T-helper 9 cell (primary cell): Measurements from ENCODE around the gene FOXP3.
"Not testable (repeated sequence)": the region's sequence is repeated elsewhere in the genome, so short reads cannot be mapped to it uniquely, and the experiment has no call there.

Experiments
- DNase-seq: peaks from one replicate; pipeline ENCODE4 v3.0.0-alpha.2; 2020
- total RNA-seq, 2 donors: gene quantifications; one replicate each; lab custom pipeline; 2026; lab: John Stamatoyannopoulos, UW

Gene FOXP3, protein sequence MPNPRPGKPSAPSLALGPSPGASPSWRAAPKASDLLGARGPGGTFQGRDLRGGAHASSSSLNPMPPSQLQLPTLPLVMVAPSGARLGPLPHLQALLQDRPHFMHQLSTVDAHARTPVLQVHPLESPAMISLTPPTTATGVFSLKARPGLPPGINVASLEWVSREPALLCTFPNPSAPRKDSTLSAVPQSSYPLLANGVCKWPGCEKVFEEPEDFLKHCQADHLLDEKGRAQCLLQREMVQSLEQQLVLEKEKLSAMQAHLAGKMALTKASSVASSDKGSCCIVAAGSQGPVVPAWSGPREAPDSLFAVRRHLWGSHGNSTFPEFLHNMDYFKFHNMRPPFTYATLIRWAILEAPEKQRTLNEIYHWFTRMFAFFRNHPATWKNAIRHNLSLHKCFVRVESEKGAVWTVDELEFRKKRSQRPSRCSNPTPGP
- 2.2 to 5.7 reads per million in 2 donors for total RNA-seq

DNA sequence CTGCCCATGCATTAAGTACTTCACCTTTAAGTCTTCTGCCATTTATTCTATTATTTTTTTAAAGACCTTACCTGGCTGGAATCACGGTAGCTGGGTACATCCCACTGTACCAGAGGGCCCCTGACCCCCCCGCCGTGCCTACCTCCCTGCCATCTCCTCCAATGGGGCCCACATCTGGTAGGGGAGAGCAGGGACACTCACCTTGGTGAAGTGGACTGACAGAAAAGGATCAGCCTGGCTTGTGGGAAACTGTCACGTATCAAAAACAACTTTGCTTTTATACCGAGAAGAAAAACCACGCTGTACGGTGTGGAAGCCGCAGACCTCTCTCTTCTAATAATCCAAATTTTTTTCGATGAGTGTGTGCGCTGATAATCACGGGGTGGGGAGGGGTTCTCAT, at the start of gene FOXP3:
Gene FOXP3 (minus strand): TSS at position 251 of the 400 bp plus-strand sequence. CDS start 6,205 bp downstream, outside the sequence.
- no peak for DNase-seq

DNA sequence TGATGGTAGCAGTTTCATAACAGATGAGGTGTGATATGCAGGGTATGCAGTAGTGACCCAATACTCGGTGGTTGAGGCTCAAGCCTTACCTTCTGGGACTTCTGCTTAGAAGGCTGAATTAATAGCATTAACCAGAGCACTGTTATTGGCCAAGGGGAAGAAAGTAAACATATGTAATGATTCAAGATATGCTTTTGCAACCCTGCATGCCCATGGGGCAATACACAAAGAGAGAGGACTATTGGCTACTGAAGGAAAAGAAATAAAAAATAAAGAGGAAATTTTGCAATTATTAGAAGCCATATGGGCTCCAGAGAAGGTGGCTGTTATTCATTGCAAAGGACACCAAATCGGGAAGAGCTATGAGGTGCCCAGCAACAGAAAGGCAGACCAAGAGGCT, 47.7 kb upstream of the FOXP3 start:
- no peak for DNase-seq

DNA sequence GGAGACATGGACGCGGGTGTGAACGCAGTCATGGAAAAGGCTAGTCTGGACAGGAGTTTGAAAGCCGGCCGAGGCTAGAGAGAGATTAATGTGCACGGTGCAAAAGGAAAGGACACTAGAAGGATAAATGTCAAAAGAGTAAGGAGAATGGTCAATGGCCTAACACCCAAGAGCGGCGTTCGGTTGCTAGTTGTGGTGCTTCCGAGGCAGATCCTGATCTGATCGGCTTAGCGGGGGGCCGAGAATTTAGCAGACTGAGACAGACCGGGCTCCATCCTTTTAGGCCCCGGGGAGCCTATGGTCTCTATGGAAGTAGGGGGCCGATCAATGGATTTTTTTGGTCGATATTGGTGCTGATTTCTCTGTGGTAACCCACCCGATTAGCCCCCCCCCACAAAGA, 45.9 kb upstream of the FOXP3 start:
- no peak for DNase-seq

DNA sequence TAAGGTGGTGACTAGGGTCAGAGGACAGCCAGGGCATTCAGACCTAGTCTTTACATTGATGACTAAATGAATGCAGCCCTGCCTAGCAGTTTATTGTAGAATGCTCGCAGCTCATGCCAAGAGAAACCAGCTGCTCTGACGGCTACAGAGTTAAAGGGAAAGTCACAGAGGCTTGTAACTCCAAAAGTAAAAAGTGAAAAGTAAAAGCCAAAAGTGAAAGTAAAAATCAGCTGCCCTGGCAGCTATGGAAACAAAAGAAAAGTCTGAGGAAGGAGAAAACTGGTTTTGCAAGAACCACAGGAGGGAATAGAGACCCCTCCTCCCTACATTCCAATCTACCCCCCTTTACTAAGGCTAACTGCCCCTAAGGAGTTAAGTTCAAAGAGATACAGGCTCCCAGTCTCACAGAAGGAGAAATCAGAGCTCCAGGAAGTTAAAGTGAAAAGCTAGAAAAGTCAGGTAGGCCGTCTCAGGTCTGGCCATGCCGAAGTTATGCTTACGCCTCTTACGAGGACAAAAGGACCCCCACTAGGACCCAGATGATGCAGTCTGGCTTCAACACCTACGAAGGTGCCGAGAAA, 45.0 kb upstream of the FOXP3 start:
- DNase-seq: no peak

DNA sequence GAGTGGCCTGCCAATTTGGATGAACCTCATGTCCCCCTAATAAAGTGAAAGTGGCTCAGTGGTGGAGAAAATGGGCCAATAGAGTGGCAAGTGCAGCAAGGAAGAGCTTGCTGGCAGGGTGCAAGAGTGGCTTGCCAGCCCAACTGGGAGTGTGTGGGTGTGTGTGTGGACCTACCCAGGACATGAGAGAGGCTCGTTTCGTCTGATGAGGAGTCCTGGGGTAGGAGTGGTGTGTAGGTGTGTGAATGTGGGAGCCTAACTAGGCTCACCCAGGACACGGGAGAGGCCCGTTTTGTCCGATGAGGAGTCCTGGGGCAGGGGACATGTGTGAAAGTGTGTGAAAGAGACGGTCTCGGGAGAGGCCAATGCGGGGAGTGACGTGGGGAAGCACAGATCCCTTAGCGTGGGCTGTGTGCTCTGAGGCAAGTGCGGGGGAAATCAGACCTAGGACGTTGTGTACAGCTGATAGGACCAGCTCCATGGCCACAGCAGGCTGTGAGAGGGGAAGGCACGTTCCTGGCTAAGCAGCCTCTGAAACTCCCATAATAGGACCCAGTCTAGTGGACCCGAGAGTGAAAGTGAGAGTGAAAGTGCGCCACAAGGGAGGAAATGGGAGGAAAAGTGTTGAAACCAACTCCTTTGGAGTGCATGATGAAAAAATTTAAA, 44.2 kb upstream of the FOXP3 start:
- DNase-seq: no peak

DNA sequence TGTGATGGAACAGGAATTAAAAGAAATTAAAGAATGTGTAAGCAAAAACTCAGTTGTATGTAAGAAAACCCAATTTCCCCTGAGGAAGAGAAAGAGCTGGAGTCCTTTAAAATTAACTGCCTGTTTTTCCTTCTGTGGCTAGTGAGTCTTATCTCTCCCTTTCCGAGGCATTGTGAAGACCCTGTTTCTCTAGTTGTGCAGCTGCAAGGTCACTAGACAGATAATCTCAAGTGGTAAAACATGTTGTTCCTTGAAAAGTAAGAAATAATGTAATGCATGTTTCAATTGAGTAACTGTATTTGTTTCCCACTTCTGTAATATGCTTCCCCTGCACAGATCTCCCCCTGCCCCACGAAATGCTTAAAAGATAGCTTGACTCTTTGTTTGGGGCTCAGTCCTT, 43.3 kb upstream of the FOXP3 start:
- not testable (repeated sequence) for DNase-seq

DNA sequence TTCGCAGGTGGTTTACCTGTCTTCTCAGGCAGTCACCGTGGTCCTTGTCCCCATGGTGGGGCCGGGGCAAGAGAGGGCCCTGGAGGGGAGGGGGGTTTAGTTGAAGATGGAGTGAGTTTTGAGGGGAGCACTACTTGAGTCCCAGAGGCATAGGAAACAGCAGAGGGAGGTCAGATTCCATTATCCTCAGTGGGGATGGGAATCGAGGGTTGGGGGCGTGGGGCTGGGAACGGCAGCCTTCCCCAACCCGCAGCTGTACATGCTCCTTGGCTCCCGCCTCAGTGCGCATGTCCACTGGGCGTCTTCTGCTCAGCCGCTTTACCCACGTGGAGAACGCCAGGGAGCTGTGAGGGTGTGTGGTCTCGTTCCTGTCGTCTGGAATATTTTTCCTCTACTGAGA, 38.8 kb upstream of the FOXP3 start, which contains the start of gene GAGE10:
Gene GAGE10 (plus strand): TSS at position 301 of the 400 bp plus-strand sequence. CDS start 1,214 bp downstream, outside the sequence.
- no peak for DNase-seq

DNA sequence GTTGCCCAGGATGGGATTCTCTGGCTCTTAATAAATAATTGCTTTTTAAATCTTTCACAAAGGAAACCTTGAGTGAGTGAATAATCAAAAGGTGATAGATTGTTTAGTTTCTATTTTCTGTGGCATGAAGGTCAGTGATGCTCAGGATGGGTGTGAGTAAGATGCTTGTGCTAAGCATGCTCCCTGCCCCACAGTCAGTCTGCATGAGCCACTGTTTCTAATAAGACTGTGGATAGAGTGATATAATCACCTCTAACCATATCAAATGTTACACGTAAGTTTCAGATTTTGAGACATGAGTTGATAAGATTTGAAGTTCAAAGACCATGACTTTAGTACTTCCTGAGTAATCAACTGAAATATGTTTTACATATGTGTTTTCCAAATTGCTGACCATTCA, 36.2 kb upstream of the FOXP3 start:
- DNase-seq: no peak

DNA sequence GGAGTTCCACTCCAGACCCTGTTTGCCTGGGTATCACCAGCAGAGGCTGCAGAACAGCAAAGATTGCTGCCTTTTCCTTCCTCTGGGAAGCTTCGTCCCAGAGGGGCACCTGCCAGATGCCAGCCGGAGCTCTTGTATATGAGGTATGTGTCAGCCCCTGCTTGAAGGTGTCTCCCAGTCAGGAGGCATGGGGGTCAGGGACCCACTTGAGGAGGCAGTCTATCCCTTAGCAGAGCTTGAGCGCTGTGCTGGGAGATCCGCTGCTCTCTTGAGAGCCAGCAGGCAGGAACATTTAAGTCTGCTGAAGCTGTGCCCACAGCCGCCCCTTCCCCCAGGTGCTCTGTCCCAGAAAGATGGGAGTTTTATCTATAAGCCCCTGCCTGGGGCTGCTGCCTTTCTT, 34.8 kb upstream of the FOXP3 start:
- DNase-seq: not testable (repeated sequence)

DNA sequence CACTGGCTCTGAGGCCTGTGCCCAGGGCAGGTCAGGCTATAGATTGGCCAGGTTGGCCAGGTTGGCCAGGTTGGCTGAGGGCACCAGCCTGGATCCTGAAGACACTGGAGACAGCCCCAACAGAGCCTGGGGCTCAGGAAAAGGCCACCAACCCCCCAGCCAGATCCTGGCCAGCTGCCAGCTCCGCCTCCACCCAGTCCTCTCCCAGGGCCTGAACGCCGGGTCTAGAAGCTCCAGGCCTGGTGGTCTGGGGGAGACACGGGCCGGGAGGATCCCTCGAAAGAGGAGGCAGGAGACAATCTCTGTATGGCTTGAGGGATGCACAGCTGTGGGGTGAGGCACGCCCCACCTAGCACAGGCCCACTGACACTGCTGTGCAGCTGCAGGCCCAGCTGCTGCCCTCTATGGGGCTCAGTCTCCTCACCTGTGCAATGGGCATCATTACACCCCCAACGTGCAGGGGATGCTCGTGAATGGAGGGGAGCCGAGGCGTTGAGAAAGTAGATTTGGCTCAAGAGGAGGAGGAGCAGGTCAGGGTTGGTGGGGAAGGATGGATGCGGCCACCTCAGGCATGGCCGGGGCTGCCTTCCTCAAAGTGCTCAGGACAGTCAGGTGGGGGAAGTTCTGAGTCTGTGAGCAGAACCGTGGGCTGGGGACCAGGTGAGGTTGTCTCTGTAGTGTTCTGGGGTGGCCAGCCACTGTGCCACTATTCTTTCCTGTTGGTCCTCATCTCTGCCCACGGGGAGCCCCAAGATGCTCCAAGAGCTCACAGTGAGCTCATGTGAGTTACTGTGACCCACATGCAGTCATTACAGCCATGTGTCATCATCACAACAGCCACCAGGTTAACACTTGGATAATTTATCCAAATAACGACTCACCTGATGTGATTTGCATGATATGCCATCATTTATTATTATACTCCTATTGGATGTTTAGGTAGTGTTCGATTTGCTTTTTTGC, 28.2 kb upstream of the FOXP3 start:
- no peak for DNase-seq

DNA sequence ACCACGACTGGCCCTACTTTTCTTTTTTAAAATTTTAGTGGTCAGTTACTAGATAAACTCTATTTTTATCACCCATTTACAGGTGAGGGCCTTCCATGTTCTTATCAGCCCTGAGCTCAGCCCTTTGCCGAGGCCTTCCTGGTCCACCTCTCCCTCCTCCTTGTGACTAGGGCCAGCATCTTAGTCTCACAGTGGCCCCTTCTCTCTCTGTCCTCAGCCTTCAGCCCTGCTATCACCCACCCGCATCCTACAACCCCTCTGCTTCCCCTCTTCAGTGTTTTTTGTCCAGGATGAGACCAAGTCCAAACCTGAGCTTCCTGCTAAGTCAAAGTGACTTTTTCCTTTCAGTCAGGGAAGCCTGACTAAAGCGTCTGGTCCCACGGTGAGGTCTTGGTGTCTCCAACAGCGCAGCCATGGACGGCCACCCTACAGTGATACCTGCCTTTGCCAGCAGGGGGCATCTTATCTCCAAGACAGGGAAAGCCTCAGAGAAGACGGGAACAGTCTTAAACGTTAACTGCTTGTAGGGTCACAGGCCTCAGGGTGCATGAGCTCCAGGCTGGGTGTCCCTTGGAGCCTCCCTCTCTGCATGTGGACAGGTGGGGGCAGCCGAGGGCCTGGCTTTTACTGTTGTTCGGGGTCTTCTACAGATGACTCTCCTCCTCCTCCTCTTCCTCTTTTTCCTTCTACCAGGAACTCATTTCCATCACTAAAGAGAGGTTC, 27.3 kb upstream of the FOXP3 start:
- DNase-seq: peak; percentile 63

DNA sequence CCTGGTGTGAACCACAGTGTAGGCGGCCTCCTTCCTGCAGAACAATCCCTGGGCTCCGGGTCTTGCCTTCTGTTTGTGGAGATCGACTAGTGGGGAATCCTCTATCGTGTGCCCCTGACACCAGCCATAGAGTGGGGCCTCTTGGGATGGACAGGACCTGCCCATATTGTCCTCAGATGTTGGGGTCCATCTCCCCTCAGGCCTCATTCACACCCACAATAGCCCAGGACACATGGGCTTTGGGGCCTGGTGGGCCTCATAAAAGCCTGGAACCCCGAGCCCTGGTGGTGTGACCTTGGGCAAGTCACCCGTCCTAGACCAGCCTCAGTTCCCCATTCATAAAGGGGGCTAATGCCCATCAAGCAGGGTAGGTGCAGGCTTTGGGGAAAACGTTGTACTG, 25.7 kb upstream of the FOXP3 start:
- no peak for DNase-seq

DNA sequence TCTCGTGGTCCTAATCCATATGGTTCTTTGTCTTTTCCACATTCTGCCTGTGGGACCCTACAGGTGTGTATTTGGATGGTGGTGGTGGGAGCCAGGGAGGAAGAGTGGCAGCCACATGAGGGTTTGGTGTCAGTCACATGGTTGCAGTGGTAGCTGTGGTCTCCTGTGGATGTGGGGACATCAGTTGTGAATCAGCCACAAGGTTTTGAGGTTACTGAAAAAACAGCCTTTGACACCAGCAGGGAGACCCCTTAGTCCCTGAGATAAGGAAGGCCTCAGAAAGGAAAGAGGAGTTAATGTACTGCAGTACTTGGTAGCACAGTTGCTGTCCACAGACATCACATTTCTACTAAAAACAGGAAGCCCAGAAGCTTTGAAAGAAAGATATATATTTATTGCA, 23.2 kb upstream of the FOXP3 start:
- DNase-seq: no peak

DNA sequence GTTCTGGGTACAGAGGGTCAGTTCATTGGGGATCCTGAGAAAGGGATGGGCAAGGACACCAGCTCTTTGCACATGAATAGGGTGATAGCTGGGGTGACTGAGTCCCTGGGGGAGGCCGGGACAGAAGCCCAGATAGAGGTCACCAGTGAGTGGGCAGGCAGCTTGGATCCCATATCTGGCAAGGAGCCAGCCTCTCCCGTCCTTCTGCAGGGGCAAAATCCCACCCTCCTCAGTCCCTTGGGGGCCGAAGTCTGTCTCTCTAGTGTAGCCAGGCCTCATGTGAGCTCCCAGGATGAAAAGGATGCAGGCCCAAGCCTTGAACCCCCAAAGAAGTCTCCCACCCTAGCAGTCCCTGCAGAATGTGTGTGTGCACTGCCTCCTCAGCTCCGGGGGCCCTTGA, 22.1 kb upstream of the FOXP3 start:
- DNase-seq: no peak

DNA sequence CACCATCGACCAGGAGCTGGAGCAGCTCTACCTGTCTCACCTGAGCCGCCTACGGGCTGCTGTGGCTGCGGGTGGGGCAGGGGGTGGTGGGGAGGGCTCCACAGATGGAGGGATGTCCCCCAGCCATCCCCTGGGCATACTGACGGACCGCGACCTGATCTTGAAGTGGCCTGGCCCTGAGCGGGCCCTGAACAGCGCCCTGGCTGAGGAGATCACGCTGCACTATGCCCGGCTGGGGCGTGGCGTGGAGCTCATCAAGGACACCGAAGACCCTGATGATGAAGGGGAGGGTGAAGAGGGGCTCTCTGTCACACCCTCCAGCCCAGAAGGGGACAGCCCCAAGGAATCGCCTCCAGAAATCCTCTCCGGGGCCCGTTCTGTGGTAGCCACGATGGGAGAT, 21.6 kb upstream of the FOXP3 start:
- DNase-seq: no peak

DNA sequence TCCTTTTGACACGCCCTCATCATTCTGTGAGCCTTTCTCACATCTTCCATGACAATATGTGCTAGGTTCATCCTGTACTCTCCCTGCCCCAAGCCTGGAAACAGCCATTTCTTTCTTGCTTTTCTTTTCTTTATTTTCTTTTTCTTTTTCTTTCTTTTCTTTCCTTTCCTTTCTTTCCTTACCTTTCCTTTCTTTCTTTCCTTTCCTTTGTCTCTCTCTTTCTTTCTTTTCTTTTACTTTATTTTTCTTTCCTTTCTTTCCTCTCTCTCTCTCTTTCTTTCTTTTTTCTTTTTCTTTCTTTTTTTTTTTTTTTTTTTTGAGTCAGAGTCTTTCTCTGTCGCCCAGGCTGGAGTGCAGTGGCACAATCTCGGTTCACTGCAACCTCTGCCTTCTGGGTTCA, 19.7 kb upstream of the FOXP3 start:
- DNase-seq: no peak

DNA sequence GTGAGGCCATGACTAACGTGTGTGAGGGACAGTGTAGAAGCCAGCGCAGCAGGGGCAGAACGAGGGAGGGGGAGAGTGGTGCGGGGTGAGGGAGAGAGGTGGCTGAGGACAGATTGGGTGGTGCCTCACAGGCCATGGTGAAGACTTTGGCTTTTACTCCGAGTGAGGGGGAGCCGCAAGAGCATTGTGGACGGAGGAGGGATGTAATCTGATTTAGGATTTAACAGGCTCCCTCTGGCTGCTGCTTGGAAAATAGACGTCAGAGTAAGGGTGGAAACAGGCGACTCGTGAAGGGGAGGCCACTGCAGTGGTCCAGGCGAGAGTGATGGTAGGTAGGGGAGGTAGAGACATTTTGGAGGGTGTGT, 18.1 kb upstream of the FOXP3 start:
- DNase-seq: no peak

DNA sequence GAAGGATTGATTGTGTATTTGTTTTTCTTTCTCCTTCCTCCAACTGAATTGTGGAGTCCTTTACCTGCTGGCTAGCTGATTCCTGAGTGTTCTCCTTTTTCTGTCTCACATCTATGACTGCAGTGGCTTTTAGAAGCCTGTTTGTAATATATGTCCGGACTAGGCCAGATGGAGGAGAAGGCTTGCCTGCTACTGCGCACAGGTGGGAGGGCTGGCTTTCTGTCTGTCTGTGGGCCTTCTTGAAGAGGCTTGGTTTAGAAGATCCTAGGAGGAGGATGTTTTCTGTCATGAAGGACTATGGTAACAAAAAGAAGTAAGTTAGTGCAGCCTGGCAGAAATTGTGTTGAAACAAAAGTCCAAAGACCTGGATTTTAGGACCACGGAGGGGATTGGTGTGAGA, 13.6 kb upstream of the FOXP3 start:
- DNase-seq: no peak

DNA sequence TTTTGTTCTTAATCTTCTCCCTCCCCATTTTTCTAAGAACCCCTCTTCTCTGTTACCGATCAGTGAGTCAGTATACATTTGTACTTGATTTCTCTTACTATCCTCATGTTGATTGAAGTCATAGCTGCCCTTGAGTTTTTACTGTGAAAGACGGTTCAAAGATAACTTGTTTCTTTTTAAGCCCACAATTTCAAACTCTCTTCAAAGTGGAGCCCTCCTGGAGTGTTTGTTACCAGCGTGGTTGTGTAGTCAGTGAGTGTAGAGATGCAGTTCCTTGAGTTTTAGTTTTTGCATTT, 13.0 kb upstream of the FOXP3 start:
- no peak for DNase-seq

DNA sequence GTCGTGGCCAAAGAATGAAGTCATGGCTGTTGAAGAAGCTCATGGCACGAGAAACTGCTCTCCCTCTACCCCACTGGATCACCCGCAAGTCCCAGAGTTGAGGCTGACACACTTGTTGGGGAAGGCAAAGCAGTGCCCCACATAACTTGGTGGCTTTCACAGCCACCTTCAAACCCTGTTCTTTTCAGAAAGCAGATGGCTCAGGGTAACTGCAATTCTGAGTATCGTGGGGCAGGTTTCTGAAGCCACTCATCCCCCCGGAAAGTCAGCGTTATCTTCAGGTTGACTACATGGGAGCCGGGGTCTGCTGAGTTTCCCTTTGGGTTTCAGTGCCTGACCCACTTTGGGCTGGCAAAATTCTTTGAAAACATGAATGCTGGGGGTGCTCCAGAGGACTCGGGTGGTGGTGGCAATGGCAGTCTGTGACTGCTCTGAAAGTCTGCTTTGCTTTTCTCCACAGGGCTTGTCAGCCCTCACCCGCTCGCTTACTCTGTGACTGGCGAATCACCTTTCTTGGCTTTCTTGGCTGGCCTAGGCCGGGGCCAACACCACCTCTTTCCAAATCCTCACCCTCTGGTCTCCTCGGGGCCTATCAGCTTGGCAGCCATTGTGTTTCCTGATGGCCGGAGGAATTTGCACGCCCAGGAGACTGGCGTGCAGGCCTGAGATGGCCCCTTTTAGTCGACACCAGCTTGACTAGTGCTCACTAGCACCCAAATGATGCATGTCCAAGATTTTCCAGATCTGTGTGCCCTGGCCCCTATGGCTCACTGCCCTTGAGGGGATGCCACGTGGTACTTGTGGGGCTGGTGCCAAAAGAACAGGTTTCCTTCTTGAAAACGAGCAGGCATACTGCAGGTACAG, 12.4 kb upstream of the FOXP3 start:
- no peak for DNase-seq

DNA sequence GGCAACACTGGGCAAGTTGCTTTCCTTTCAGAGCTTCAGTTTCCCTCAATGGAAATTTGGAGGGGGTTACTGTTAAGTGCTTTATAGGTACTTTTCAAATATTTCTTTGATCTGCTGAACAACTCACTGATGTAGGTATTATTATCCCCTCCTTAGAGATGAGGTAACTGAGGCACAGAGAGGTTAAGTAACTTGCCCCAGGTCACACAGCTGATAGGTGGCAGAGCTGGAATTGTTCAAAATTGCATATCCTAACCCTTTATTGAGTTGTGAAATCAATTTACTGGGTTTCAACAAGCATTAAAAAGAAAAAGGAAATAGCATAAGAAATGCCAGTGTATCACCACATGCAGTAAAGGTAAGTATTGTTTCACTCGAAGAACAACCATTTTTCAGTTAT, 11.7 kb upstream of the FOXP3 start:
- no peak for DNase-seq
